HG03342 (cell line): Measurements from ENCODE around the gene FLVCR1.
A peak's percentile ranks its signal among the peaks of the same experiment; 100 is the strongest.
"Not testable (repeated sequence)": the region's sequence is repeated elsewhere in the genome, so short reads cannot be mapped to it uniquely, and the experiment has no call there.

ENCODE experiments used
- ATAC-seq: cut with Tn5 transposase; IDR thresholded peaks from one replicate; pipeline ENCODE4 v1.9.1; 2021; ENCODE audit warnings: mild to moderate bottlenecking, moderate library complexity; ENCODE audit not compliant: unreplicated experiment

The FLVCR1 gene

DNA sequence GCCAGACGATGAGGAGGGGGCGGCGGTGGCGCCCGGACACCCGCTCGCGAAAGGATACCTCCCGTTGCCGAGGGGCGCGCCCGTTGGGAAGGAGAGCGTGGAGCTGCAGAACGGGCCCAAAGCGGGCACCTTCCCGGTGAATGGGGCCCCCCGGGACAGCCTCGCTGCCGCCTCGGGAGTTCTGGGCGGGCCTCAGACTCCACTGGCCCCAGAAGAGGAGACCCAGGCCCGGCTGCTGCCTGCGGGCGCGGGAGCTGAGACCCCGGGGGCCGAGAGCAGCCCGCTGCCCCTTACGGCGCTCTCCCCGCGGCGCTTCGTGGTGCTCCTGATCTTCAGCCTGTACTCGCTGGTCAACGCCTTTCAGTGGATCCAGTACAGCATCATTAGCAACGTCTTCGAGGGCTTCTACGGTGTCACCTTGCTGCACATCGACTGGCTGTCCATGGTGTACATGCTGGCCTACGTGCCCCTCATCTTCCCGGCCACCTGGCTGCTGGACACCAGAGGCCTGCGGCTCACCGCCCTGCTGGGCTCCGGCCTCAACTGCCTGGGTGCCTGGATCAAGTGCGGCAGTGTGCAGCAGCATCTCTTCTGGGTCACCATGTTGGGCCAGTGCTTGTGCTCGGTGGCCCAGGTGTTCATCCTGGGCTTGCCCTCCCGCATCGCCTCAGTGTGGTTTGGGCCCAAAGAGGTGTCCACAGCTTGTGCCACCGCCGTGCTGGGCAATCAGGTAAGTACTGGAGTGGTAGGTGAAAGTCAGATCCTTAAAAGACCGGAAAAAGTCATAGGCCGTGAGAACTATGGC lies 588 bp downstream of the FLVCR1 start:
- ATAC-seq = peak; percentile 11

DNA sequence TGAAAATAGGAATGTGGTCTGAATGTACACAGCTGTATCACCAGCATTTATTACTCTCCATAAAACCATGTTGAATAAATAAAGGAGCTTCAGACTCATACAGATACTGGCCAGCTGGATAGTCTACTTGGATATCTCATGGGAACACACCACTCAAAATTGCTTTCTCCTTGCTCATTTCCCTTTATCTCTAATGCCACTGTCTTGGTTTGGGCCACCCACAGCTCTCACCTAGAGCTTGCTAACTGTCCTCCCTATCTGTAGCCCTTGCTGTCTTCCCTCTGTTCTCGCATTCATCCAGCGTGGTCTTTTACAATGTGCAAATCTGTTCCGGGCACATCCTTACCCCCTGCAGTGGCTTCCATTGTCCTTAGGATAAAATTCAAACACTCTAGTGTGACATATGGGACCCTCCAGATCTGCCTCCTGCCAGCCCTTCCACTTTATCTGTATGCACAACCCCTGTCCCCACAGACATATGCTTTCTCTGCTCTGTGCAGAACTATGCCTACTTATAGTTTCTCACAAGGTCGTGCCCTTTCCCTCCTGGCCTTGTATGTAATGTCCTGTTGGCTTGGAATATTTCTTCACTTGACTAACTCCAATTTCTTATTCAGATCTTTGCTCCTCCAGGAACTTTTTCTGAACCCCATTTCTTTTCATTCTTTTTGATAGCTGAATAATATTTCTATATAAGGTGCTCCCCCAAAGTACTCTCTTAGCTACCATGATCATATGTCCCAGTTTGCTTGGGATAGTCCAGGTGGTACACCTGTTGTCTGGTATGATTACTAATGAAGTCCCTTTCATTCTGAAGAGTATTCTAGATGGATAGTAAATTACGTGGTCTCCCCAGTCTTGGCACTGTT lies 2.9 kb downstream of the FLVCR1 start:
- no peak for ATAC-seq

- ATAC-seq = no peak
These were observed 4.1 kb downstream of the FLVCR1 start for GRCh38 chr1:212862111-212862690.

DNA sequence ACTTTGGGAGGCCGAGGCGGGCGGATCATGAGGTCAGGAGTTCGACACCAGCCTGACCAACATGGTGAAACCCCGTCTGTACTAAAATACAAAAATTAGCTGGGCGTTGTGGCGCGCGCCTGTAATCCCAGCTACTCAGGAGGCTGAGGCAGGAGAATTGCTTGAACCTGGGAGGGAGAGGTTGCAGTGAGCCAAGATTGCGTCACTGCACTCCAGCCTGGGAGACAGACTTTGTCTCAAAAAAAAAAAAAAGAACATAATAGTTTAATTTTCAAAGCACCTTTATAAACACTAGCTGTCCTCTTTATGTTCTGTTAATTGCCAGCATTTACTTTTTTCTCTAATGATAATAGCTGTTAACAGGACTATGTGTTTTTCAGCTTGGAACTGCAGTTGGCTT lies 5.3 kb downstream of the FLVCR1 start:
- not testable (repeated sequence) for ATAC-seq

DNA sequence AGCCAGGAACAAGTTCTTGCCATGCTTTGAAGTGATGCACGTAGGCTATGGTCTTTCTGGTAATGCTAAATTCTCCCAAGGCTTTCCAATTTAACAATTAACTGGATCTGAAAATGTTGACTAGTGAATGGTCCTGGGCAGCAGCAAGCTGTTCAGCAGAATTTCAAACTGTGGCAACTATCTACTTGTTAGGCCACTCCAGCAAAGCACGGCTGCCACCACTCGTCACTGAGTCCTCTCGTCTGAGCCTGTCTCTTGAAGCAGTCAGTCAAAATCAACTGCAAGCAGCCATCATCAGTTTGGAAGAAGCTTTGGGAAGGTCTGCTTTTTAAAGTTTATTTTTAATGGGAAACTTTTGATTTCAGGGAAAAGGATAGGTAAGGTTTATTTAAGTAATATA lies 6.1 kb downstream of the FLVCR1 start:
- no peak for ATAC-seq

DNA sequence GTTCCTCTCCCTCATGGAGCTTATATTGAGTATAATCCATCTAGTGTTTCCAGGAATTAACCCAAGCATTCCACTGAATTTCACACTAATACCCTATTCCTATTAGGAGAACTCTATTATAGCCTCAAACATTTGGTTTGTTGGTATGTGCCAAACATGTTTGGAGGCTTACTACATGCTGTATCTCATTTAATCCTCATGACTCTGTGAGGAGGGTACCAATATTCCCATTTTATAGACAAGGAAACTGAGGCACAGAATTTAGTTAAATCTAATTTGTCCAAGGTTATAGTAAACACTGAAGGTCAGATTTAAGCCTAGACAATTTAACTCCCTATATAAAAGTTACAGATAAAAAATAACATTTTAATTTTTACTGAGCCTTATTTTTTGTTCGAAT lies 9.1 kb downstream of the FLVCR1 start:
- ATAC-seq = no peak

DNA sequence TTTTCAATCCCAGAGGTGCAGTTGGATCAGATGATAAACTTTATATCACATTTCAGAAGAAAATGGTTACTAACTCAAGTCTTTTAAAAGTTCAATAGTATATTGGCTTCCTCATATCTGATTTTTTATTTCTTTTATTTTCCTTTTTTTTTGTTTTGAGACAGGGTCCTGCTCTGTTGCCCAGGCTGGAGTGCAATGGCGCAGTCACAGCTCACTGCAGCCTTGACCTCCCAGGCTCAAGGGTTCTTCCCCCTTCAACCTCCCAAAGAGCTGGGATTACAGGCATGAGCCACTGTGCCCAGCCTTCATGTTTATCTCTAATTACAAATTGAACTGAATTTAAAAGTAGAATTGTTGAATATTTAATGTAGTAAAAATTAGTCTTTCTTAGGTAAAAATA lies 13.9 kb downstream of the FLVCR1 start:
- ATAC-seq = no peak

DNA sequence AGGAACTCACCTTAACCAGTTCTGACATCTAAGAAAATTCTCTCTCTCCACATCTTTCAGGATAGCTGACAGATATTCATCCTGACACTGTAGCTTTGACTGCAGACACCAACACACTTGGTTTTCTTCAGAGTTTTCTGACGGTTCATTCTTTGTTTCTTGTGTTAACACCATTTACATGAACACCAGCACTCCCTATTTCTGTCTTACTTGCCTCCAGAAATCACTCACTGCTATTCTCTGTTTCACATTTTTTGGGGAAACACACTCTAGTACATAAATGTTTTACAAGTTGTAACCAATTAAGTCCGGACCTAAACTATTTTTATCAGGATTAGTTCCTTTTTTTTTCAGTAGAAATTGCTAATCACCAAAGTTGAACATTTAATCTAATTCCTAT lies 15.4 kb downstream of the FLVCR1 start:
- peak; percentile 73 for ATAC-seq

DNA sequence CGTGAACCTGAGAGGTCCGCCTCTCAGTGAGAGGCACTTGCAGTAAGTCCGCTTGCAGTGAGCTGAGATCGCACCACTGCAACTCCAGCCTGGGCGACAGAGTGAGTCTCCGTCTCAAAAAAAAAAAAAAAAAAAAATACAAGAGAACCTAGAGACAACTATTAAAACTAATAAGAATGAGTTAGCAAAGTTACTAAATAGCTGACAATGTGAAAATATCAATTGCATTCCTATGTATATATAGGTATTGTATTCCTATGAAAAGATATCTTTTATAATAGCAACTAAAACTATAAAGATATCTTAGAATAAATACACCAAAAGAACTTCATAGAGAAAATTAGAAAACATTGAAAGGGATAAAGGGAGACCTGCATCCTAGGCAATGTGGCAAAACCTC lies 20.3 kb downstream of the FLVCR1 start:
- ATAC-seq = no peak

GRCh38 chr1:212879947-212880690 lies 22.0 kb downstream of the FLVCR1 start:
- no peak for ATAC-seq

DNA sequence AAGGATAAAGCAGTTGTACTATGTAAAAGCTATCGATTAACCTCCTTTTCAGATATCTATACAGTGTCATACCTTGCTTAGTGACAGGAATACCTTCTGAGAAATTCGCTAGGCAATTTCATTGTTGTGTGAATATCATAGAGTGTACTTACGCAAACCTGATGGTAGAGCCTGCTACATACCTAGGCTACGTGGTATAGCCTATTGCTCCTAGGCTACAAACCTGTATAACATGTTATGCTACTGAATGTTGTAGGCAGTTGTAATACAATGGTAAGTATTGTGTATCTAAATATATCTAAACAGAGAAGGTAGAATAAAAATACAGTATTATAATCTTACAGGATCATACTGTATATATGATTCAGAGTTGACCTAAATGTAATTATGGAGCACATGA lies 26.5 kb downstream of the FLVCR1 start:
- no peak for ATAC-seq

DNA sequence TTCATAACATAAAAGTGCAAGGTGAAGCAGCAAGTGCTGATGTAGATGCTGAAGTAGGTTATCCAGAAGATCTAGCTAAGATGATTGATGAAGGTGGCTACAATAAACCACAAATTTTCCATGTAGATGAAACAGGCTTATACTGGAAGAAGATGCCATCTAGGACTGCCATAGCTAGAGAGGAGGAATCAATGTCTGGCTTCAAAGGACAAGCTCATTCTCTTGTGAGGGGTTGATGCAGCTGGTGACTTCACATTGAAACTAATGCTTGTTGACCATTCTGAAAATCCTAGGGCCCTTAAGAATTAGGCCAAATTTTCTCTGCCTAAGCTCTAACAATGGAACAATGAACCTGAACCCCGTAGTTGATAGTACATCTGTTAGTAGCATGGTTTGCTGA lies 34.0 kb downstream of the FLVCR1 start:
- ATAC-seq = no peak

- no peak for ATAC-seq
These were observed 41.8 kb downstream of the FLVCR1 start for GRCh38 chr1:212899845-212900244.

- no peak for ATAC-seq
These were observed 43.2 kb downstream of the FLVCR1 start for GRCh38 chr1:212901290-212901689.

DNA sequence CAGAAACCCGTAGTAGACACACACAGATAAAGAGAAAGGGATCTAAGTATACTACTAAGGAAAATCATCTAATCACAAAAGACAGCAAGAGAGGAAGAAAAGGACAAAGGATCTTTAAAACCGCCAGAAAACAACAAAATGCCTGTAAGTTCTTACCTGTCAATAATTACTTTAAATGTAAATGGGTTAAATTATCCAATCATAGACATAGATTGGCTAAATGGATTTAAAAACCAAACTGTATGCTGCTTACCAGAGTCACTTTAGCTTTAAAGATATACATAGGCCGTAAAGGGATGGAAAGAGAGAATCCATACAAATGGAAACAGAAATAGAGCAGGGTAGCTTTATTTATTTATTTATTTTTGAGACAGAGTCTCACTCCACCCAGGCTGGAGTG lies 44.0 kb downstream of the FLVCR1 start:
- no peak for ATAC-seq

- ATAC-seq = no peak
These were observed 45.6 kb downstream of the FLVCR1 start for GRCh38 chr1:212903664-212904063.

DNA sequence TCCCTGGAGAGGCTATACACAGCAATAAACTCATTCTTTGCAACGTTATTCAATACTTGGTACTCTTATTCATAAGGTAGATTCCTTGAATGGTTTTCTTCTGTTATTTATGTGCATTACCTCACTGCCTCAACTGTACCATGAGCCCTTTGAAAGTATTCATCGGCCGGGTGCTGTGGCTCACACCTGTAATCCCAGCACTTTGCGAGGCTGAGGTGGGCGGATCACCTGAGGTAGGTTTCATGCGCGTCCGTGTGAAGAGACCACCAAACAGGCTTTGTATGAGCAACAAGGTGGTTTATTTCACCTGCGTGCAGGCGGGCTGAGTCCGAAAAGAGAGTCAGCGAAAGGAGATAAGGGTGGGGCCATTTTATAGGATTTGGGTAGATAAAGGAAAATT lies 50.0 kb downstream of the FLVCR1 start:
- ATAC-seq = not testable (repeated sequence)

GRCh38 chr1:212908971-212909370 lies 50.9 kb downstream of the FLVCR1 start:
- ATAC-seq = no peak

DNA sequence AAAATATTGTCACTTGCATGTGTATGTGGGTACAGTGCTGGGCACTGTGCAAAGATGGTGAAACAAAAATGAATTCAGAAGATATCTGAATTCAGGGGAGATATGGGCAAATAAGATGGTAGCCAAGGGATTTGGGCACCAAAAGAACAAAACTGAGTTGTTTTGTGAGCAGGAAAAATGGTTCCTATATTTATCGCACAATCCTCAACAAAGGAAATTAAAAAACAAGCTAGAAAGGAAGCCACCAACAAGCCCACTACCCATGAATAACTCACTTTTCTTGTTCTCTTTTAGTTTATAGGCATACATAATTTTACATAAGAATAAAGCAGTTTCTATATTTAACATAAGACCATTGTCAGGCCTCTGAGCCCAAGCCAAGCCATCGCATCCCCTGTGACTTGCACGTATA lies 51.6 kb downstream of the FLVCR1 start:
- no peak for ATAC-seq

DNA sequence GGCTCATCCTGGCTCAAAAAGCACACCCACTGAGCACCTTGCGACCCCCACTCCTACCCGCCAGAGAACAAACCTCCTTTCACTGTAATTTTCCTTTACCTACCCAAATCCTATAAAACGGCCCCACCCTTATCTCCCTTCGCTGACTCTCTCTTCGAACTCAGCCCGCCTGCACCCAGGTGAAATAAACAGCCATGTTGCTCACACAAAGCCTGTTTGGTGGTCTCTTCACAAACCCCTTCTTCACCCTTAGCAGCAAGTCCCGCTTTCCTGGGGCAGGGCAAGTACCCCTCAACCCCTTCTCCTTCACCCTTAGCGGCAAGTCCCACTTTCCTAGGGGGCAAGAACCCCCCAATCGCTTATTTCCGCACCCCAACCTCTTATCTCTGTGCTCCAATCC lies 52.1 kb downstream of the FLVCR1 start:
- not testable (repeated sequence) for ATAC-seq

GRCh38 chr1:212913638-212914037 lies 55.6 kb downstream of the FLVCR1 start:
- ATAC-seq = not testable (repeated sequence)
